Muscle layer of duodenum (tissue), 2 donors: ENCODE results near the gene CCDC188.

Experiments
- H3K27ac ChIP-seq: one replicate; pipeline ENCODE4 v1.7.0; 2013; ENCODE audit warnings: mild to moderate bottlenecking, low read length
- H3K27me3 ChIP-seq: one replicate; pipeline ENCODE4 v1.7.0; 2013; ENCODE audit warnings: low read depth, mild to moderate bottlenecking, control low read depth, low read length
- H3K36me3 ChIP-seq, 2 donors: one replicate each; pipeline ENCODE4 v1.7.0; 2013; ENCODE audit warnings: low read length in 2 of 2, control low read depth in 1 of 2, mild to moderate bottlenecking in 1 of 2; ENCODE audit not compliant: insufficient read depth in 2 of 2, control insufficient read depth in 1 of 2
- H3K4me1 ChIP-seq, 2 donors: one replicate each; pipeline ENCODE4 v1.7.0; 2013; ENCODE audit warnings: low read length in 2 of 2, mild to moderate bottlenecking in 2 of 2, control low read depth in 1 of 2, moderate library complexity in 1 of 2; ENCODE audit not compliant: insufficient read depth in 2 of 2, control insufficient read depth in 1 of 2
- H3K4me3 ChIP-seq, 2 donors: one replicate each; pipeline ENCODE4 v1.7.0; 2013; ENCODE audit warnings: low read length in 2 of 2, low read depth in 1 of 2, mild to moderate bottlenecking in 1 of 2
- H3K9me3 ChIP-seq, 2 donors: one replicate each; pipeline ENCODE4 v1.7.0; 2013; ENCODE audit warnings: low read length in 2 of 2, control low read depth in 1 of 2, mild to moderate bottlenecking in 1 of 2; ENCODE audit not compliant: control insufficient read depth in 1 of 2
- donor health status: healthy.

The CCDC188 gene

DNA sequence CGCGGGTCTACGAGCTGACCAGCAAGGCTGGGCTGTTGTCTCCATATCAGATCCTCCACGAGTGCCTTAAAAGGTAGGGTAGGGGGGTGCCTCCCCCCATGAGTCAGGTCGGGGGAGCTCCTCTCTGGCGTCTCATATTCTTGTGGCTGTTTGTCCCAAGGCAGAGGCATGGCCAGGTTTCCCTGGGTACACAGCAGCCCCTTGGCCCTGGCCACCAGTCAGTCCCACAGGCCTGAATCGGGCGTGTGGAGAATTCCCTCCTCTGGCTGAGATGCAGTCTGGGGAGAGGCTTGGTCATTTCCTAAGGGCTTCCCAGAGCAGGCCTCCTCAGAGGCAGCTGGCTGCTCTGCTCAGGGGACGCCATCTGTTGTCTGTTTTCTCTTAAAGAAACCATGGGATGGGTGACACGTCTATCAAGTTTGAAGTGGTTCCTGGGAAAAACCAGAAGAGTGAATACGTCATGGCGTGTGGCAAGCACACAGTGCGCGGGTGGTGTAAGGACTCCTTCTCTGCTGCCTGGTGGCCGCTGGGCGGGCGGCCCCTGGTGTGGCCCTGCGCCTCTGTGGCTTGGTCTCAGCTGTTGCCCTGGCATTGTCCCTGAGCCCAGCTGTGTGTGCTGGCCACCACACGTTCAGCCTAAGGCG, 44.5 kb downstream of the CCDC188 start:
- Histone ChIP-seq H3K4me1 (no peaks in the 10 kb centered on the region), H3K4me3 (no peak overlapping the region), H3K27ac (no peak overlapping the region), H3K36me3 (peaks cover 62 to 83% of the 10 kb centered on the region in 2 donors), H3K27me3 (no peaks in the 10 kb centered on the region), H3K9me3 (no peaks in the 10 kb centered on the region)

DNA sequence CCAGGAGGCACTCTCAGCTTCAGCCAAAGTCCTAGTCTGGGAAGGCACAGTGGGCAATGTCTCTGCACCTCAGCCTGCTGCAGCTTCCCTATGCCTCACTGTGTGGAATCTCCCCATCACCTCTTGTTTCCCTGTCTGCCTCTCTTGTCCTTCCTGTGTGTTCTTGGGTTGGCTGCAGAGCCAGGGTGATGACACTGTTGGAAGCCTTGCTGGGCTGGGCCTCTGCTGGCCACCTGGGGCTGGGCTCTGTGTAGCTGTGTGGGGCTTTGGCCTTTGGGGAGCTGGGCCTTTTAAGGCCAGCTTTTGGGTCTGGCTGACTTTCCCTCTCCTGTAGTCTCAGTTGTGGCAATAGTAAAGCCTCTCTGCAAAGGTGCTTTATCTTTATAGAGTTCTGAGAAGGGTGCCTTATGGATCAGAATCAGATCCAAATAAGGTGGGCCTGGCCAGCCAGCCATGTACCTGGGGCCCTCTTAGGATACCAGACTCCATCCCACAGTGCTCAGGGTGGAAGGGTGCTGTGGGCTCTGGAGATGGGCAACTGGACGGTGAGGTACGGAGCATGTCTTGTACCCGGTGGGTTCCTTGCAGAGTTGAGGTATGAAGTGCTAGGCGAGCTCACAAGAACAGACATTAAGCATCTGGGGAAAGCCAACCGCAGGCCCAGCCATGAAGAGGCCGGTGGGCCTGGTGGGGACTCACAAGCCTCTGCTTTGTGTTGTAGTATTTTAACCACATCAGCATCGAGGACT, 45.2 kb downstream of the CCDC188 start:
- no peaks in the 10 kb centered on the region for H3K27me3 ChIP-seq
- H3K27ac ChIP-seq: no peak overlapping the region
- H3K9me3 ChIP-seq: no peaks in the 10 kb centered on the region
- no peaks in the 10 kb centered on the region for H3K4me1 ChIP-seq
- H3K36me3 ChIP-seq: peaks cover 60 to 83% of the 10 kb centered on the region in 2 donors
- no peak overlapping the region for H3K4me3 ChIP-seq

DNA sequence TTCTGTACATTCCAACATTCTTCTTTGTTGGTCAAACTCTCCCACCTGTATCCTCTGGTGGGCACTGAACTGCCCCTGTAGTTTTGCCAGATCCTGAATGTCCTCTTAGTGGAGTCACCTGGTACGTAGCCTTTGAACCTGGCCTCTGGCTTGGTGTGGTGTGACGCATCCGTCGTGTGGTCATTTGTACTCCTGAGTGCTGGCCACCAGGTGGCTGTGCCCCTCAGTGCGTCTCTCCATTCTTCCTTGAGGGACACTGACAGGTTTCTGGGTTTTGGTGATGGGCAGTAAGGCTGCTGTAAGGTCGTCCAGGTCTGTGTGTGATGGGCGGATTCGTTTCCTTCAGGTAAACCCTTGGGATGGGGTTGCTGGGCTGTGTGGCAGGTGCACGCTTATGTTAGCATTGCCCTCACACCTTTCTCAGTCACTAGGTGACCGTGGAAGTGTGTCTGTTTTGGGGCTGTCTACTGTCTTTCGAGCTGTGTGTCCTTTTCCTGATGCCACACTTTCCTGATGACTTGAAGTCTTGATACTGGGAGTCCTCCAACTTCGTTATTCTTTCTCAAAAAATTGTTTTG, 48.6 kb downstream of the CCDC188 start:
- Histone ChIP-seq H3K9me3 (no peaks in the 10 kb centered on the region), H3K27me3 (no peaks in the 10 kb centered on the region), H3K36me3 (peaks cover 57 to 76% of the 10 kb centered on the region in 2 donors), H3K4me1 (no peaks in the 10 kb centered on the region), H3K4me3 (no peak overlapping the region), H3K27ac (no peak overlapping the region)

DNA sequence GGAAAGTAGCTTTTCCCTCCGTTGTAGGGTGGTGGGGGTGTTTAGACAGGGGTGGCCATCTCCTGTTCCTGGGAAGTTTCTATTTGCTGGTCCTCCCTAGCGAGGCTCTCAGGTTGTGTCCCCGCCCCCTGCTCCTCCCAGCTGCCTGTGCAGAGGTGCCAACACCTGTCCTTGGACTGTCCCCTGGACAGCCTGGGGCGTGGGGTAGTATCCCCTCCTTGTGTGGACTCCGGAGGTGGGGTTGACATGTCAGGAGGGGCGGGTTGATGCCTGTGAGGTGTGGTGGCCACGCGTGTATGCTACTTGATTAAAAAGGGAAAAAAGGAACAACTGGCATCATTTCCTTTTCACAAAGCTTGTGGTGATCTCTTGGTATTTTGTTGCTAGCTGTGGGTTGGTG, 49.2 kb downstream of the CCDC188 start:
- H3K4me1 ChIP-seq: no peaks in the 10 kb centered on the region
- no peak overlapping the region for H3K4me3 ChIP-seq
- no peaks in the 10 kb centered on the region for H3K9me3 ChIP-seq
- no peak overlapping the region for H3K27ac ChIP-seq
- H3K36me3 ChIP-seq: peaks cover 52 to 76% of the 10 kb centered on the region in 2 donors
- no peaks in the 10 kb centered on the region for H3K27me3 ChIP-seq

DNA sequence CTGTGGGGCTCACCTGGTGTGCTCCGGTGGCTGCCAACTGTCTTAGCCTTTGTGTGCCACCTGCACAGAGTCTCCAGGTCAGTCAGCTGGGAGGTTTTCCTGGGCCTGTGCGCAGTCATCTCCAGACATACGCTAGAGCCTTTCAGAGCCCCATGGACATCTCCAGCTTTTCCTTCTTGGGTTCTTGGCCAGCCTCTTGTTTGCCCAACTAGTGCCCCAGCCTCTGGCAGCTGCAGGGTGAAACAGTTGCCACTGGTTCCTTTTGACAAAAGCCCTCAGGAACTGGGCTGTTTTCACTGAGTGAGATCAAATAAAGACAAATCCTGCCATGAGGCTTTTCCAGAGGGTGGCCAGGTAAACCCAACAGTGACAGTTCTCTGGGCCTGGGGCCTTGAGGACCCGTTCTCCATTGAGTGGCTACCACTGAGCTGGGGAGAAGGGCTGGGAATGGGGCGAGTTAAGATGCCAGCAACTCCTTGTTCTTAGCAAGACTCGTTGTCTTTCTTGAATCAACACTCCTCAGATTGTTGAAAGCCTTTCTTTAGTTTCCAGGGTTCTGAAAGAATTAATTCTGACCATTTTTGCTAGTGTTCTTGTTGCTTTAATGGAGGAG, 51.6 kb downstream of the CCDC188 start:
- H3K36me3 ChIP-seq: peaks cover 50 to 78% of the 10 kb centered on the region in 2 donors
- H3K27me3 ChIP-seq: no peaks in the 10 kb centered on the region
- H3K4me1 ChIP-seq: no peaks in the 10 kb centered on the region
- H3K4me3 ChIP-seq: no peak overlapping the region
- H3K9me3 ChIP-seq: no peaks in the 10 kb centered on the region
- H3K27ac ChIP-seq: no peak overlapping the region
